ENCODE data around the gene PSMD6. TPM values are rescaled to one million over a fixed set of nuclear protein-coding genes. Genes with fewer than 3 reads are reported as not detected.
A peak's percentile ranks its signal among the peaks of the same experiment; 100 is the strongest.

PSMD6 gene
- total and polyA plus RNA-seq, 10 donors, result 49.0 to 75.8 (median 59.6) TPM

- H3K27ac ChIP-seq, result no peak overlapping the region
- intact Hi-C loops (cut with DNase I; ENCODE audit: low total_unique reads), result no loop called here
- H3K27me3 ChIP-seq (replicated peaks in 1 of 7), result no peaks in the 10 kb centered on the region
- WGBS, 5 donors, result 85 to 95% (median 90%) methylated on average over 3 of the region's 3 CpGs
- TF ChIP-seq POLR2AphosphoS5 (IDR thresholded peaks at IDR 0.05), result no peak
- no peak for TF ChIP-seq CTCF (IDR thresholded peaks at IDR 0.05 in 8 of 11, conservative IDR thresholded peaks at IDR 0.05 in 3 of 11)
- TF ChIP-seq POLR2A (IDR thresholded peaks at IDR 0.05), result no peak
- peaks cover 18 to 53% (median 21%) of the 10 kb centered on the region in 6 donors for H3K4me1 ChIP-seq
- no peak for DNase-seq
- no peaks in the 10 kb centered on the region for H3K9me3 ChIP-seq
- H3K36me3 ChIP-seq, result peaks cover 0 to 100% (median 84%) of the 10 kb centered on the region in 6 donors
- H3K4me3 ChIP-seq, result no peak overlapping the region
Measured at GRCh38 chr3:64016941-64017620, 6.2 kb downstream of the PSMD6 start.

GRCh38 chr3:64011685-64012084 lies 11.6 kb downstream of the PSMD6 start:
- 57 to 87% (median 83%) methylated on average over 5 of the region's 5 CpGs for WGBS, 5 donors
- Histone ChIP-seq H3K9me3 (no peaks in the 10 kb centered on the region), H3K4me1 (peaks cover 0 to 19% (median 0%) of the 10 kb centered on the region in 6 donors), H3K36me3 (peaks cover 0 to 100% (median 96%) of the 10 kb centered on the region in 6 donors), H3K27me3 (replicated peaks in 1 of 7) (no peaks in the 10 kb centered on the region), H3K4me3 (no peak overlapping the region), H3K27ac (no peak overlapping the region)
- TF ChIP-seq POLR2A (IDR thresholded peaks at IDR 0.05), result no peak
- TF ChIP-seq POLR2AphosphoS5 (IDR thresholded peaks at IDR 0.05), result peak in 1 of 3 donors; percentile 29
- TF ChIP-seq CTCF (IDR thresholded peaks at IDR 0.05 in 8 of 11, conservative IDR thresholded peaks at IDR 0.05 in 3 of 11), result no peak
- intact Hi-C loops (cut with DNase I; ENCODE audit: low total_unique reads), result no loop called here
- DNase-seq, result no peak

- Histone ChIP-seq H3K27ac (no peak overlapping the region), H3K36me3 (peaks cover 0 to 100% (median 93%) of the 10 kb centered on the region in 6 donors)
- TF ChIP-seq POLR2A (IDR thresholded peaks at IDR 0.05) (no peak), POLR2AphosphoS5 (IDR thresholded peaks at IDR 0.05) (no peak), CTCF (IDR thresholded peaks at IDR 0.05 in 8 of 11, conservative IDR thresholded peaks at IDR 0.05 in 3 of 11) (no peak)
Measured at GRCh38 chr3:64010199-64010598, 13.1 kb downstream of the PSMD6 start.

GRCh38 chr3:64009528-64009927 lies 13.8 kb downstream of the PSMD6 start:
- Histone ChIP-seq H3K4me1 (peaks cover 0 to 17% (median 0%) of the 10 kb centered on the region in 6 donors), H3K36me3 (peaks cover 0 to 100% (median 90%) of the 10 kb centered on the region in 6 donors), H3K9me3 (no peaks in the 10 kb centered on the region), H3K27me3 (replicated peaks in 1 of 7) (no peaks in the 10 kb centered on the region), H3K27ac (no peak overlapping the region), H3K4me3 (no peak overlapping the region)
- intact Hi-C loops (cut with DNase I; ENCODE audit: low total_unique reads), result no loop called here
- TF ChIP-seq POLR2A (IDR thresholded peaks at IDR 0.05) (no peak), POLR2AphosphoS5 (IDR thresholded peaks at IDR 0.05) (peak in 1 of 3 donors; percentile 12)
- 80 to 97% (median 90%) methylated on average over 7 of the region's 7 CpGs for WGBS, 5 donors
- DNase-seq, result no peak

More at GRCh38 chr3:64010199-64010598, 13.1 kb downstream of the PSMD6 start:
- H3K9me3 ChIP-seq, result no peaks in the 10 kb centered on the region
- H3K4me1 ChIP-seq, result peaks cover 0 to 17% (median 0%) of the 10 kb centered on the region in 6 donors
- no peak for DNase-seq
- intact Hi-C loops (cut with DNase I; ENCODE audit: low total_unique reads), result no loop called here
- H3K4me3 ChIP-seq, result no peak overlapping the region
- WGBS, 5 donors, result 91 to 95% (median 93%) methylated on average over 5 of the region's 5 CpGs
- H3K27me3 ChIP-seq (replicated peaks in 1 of 7), result no peaks in the 10 kb centered on the region

All from spleen (tissue), 11 donors.